Measurements from ENCODE around the gene CCR4. TPM values are rescaled to one million over a fixed set of nuclear protein-coding genes. Genes with fewer than 3 reads are reported as not detected.
"Not testable (repeated sequence)": the region's sequence is repeated elsewhere in the genome, so short reads cannot be mapped to it uniquely, and the experiment has no call there.

CCR4 gene
- total and polyA plus RNA-seq, 2 experiments from 2014 or later, result not detected

DNA sequence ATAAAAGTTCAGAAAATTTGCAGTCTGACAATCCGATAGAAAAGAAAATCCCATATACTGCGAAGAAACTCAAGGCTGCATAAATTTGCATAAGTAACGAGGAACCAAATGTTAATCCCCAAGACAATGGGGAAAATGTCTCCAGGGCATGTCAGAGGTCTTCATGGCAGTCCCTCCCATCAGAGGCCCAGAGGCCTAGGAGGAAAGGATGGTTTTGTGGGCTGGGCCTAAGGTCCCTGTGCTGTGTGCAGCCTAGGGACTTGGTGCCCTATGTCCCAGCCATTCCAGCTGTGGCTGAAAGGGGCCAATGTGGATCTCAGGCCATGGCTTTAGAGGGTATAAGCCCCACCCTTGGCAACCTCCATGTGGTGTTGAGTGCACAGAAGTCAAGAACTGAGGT, 21.3 kb upstream of the CCR4 start:
- TF ChIP-seq EZH2phosphoT487 (IDR thresholded peaks at IDR 0.05; ENCODE audit: insufficient read depth, low read depth), result no peak
- TF ChIP-seq EZH2 (IDR thresholded peaks at IDR 0.05; ENCODE audit: insufficient read depth, poor library complexity, severe bottlenecking), result no peak
- H3F3A ChIP-seq (ENCODE audit: insufficient read depth), result no peaks in the 10 kb centered on the region
- no peak for DNase-seq
- H3K79me2 ChIP-seq (ENCODE audit: insufficient read depth), result no peaks in the 10 kb centered on the region
- no peaks in the 10 kb centered on the region for H3K9me3 ChIP-seq (ENCODE audit: low read depth)
- no peak overlapping the region for H3K4me3 ChIP-seq
- in situ Hi-C loops (cut with MboI), result loop anchor here (10.0 kb wide), 1 partner anchor 195 kb away; no protein-coding TSS in a partner anchor
- 95% methylated on average over 3 of the region's 3 CpGs for WGBS, 2 experiments (ENCODE audit: low coverage in 1 of 2, low lambda C conversion rate in 2 of 2, missing lambda C conversion rate in 2 of 2)
- no peaks in the 10 kb centered on the region for H3K9me2 ChIP-seq (ENCODE audit: insufficient read depth)
- no peak overlapping the region for H3K27ac ChIP-seq
- H3K36me3 ChIP-seq (ENCODE audit: low read depth), result no peaks in the 10 kb centered on the region
- no peaks in the 10 kb centered on the region for H3K4me1 ChIP-seq (ENCODE audit: insufficient read depth)
- no peak overlapping the region for H3K4me2 ChIP-seq (ENCODE audit: unreplicated experiment)
- H3K9ac ChIP-seq, result no peak overlapping the region
- H2AFZ ChIP-seq, result no peak overlapping the region
- peaks cover 14% of the 10 kb centered on the region for H3K27me3 ChIP-seq (replicated peaks; ENCODE audit: insufficient read depth)
- no peaks in the 10 kb centered on the region for H4K20me1 ChIP-seq (ENCODE audit: insufficient read depth)

DNA sequence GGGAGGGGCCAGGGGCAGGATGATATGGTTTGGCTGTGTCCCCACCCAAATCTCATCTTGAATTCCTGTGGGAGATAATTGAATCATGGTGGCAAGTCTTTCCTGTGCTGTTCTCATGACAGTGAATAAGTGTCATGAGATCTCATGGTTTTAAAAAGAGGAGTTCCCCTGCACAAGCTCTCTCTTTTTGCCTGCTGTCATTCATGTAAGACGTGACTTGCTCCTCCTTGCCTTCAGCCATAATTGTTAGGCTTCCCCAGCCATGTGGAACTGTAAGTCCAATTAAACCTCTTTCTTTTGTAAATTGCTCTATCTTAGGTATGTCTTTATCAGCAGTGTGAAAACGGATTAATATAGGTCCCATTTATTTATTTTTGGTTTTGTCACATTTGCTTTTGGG, 20.2 kb upstream of the CCR4 start:
- in situ Hi-C loops (cut with MboI), result loop anchor here (10.0 kb wide), 1 partner anchor 196 kb away; no protein-coding TSS in a partner anchor
- H3K27me3 ChIP-seq (replicated peaks; ENCODE audit: insufficient read depth); H3K4me2 ChIP-seq (ENCODE audit: unreplicated experiment); H3K4me3 ChIP-seq; H3K79me2 ChIP-seq (ENCODE audit: insufficient read depth); H3K9me3 ChIP-seq (ENCODE audit: low read depth); DNase-seq; H3K9ac ChIP-seq; H3K4me1 ChIP-seq (ENCODE audit: insufficient read depth); H3K9me2 ChIP-seq (ENCODE audit: insufficient read depth); H4K20me1 ChIP-seq (ENCODE audit: insufficient read depth); H3K27ac ChIP-seq; H3F3A ChIP-seq (ENCODE audit: insufficient read depth); H2AFZ ChIP-seq; H3K36me3 ChIP-seq (ENCODE audit: low read depth): not testable (repeated sequence)
- 70 to 77% methylated on average over 2 of the region's 2 CpGs for WGBS, 2 experiments (ENCODE audit: low coverage in 1 of 2, low lambda C conversion rate in 2 of 2, missing lambda C conversion rate in 2 of 2)

DNA sequence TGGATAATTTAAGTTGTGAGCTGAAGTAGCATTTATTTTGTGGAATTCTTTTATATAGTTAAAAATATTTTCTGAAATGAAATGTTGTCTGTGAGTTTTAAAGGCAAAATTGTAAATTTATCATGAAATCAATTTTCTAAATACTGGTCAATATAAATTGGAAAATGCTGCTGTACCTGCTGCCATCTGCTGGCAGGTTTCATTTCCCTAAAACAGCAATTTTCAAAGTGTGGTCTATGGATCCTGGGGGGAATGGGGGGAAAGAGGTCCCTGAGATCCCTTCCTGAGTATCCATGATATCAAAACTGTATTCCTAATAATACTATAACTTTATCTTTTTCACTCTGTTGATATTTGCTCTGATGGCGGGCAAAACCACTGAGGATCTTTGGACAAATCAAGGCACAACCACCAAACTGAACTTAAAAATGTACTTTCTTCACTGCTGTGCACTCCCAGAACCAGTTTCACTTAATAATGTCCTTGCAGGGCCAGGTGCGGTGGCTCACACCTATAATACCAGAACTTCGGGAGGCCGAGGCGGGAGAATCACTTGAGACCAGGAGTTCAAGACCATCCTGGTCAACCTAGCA, 17.2 kb upstream of the CCR4 start:
- in situ Hi-C loops (cut with MboI), result loop anchor here (10.0 kb wide), 1 partner anchor 199 kb away; no protein-coding TSS in a partner anchor
- WGBS, 2 experiments (ENCODE audit: low coverage in 1 of 2, low lambda C conversion rate in 2 of 2, missing lambda C conversion rate in 2 of 2), result 55 to 63% methylated on average over 5 of the region's 5 CpGs
- peak; percentile 47 for DNase-seq

DNA sequence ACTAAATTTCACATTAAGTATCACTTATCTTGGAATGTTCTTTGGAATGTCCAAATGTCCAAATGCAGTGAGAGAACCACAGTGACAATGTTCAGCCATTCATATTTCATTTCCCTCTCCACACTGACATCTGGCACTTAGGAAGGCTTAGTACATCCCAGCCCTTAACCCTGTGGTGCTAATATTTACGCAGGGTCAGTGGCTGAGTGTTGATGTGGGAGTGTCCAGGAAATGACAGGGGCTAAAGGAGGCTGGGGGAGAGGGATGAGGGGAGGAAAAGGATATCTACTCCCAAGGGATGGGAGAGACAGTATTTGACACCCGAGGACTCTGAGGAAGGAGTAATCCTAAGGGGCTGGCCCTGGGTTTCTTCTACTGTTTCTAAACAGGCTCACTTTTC, 14.1 kb upstream of the CCR4 start:
- no peaks in the 10 kb centered on the region for H3K4me1 ChIP-seq (ENCODE audit: insufficient read depth)
- no peaks in the 10 kb centered on the region for H3K9me2 ChIP-seq (ENCODE audit: insufficient read depth)
- DNase-seq, result no peak
- H3K9me3 ChIP-seq (ENCODE audit: low read depth), result no peaks in the 10 kb centered on the region
- no peaks in the 10 kb centered on the region for H3F3A ChIP-seq (ENCODE audit: insufficient read depth)
- no peaks in the 10 kb centered on the region for H3K36me3 ChIP-seq (ENCODE audit: low read depth)
- no peak overlapping the region for H2AFZ ChIP-seq
- H3K4me3 ChIP-seq, result no peak overlapping the region
- no peaks in the 10 kb centered on the region for H3K79me2 ChIP-seq (ENCODE audit: insufficient read depth)
- H3K4me2 ChIP-seq (ENCODE audit: unreplicated experiment), result no peak overlapping the region
- no peak overlapping the region for H3K27ac ChIP-seq
- TF ChIP-seq EZH2phosphoT487 (IDR thresholded peaks at IDR 0.05; ENCODE audit: insufficient read depth, low read depth), result no peak
- TF ChIP-seq EZH2 (IDR thresholded peaks at IDR 0.05; ENCODE audit: insufficient read depth, poor library complexity, severe bottlenecking), result no peak
- H4K20me1 ChIP-seq (ENCODE audit: insufficient read depth), result no peaks in the 10 kb centered on the region
- WGBS, 2 experiments (ENCODE audit: low coverage in 1 of 2, low lambda C conversion rate in 2 of 2, missing lambda C conversion rate in 2 of 2), result 65 to 70% methylated on average over 2 of the region's 2 CpGs
- in situ Hi-C loops (cut with MboI), result loop anchor here (10.0 kb wide), 1 partner anchor 203 kb away; no protein-coding TSS in a partner anchor
- 0 out of 2 replicates have a peak, but pooled peaks cover 3% of the 10 kb centered on the region for H3K27me3 ChIP-seq (replicated peaks; ENCODE audit: insufficient read depth)
- no peak overlapping the region for H3K9ac ChIP-seq

More for the DNA sequence above, 17.2 kb upstream of the CCR4 start:
- Histone ChIP-seq H3K4me3 (no peak overlapping the region), H3F3A (ENCODE audit: insufficient read depth) (no peaks in the 10 kb centered on the region), H3K9me2 (ENCODE audit: insufficient read depth) (no peaks in the 10 kb centered on the region), H4K20me1 (ENCODE audit: insufficient read depth) (no peaks in the 10 kb centered on the region), H3K27me3 (replicated peaks; ENCODE audit: insufficient read depth) (0 out of 2 replicates have a peak, but pooled peaks cover 3% of the 10 kb centered on the region), H3K9ac (no peak overlapping the region), H3K79me2 (ENCODE audit: insufficient read depth) (no peaks in the 10 kb centered on the region), H3K4me2 (ENCODE audit: unreplicated experiment) (no peak overlapping the region), H3K27ac (no peak overlapping the region), H2AFZ (no peak overlapping the region), H3K4me1 (ENCODE audit: insufficient read depth) (no peaks in the 10 kb centered on the region), H3K36me3 (ENCODE audit: low read depth) (no peaks in the 10 kb centered on the region), H3K9me3 (ENCODE audit: low read depth) (no peaks in the 10 kb centered on the region)
- no peak for TF ChIP-seq EZH2phosphoT487 (IDR thresholded peaks at IDR 0.05; ENCODE audit: insufficient read depth, low read depth)
- TF ChIP-seq EZH2 (IDR thresholded peaks at IDR 0.05; ENCODE audit: insufficient read depth, poor library complexity, severe bottlenecking), result no peak

DNA sequence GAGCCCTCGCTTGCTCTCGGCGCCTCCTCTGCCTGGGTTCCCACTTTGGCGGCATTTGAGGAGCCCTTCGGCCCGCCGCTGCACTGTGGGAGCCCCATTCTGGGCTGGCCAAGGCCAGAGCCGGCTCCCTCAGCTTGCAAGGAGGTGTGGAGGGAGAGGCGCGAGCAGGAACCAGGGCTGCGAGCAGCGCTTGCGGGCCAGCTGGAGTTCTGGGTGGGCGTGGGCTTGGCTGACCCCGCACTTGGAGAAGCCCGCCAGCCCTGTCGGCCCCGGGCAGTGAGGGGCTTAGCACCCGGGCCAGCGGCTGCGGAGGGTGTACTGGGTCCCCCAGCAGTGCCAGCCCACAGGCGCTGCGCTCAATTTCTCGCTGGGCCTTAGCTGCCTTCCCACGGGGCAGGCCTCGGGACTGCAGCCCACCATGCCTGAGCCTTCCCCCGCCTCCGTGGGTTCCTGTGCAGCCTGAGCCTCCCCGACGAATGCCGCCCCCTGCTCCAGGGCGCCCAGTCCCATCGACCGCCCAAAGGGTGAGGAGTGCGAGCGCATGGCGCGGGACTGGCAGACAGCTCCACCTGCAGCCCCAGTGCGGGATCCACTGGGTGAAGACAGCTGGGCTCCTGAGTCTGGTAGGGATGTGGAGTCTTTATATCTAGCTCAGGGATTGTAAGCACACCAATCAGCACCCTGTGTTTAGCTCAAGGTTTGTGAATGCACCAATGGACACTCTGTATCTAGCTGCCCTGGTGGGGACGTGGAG, 11.7 kb upstream of the CCR4 start:
- not testable (repeated sequence) for DNase-seq; H3K4me1 ChIP-seq (ENCODE audit: insufficient read depth); H2AFZ ChIP-seq; H3K27me3 ChIP-seq (replicated peaks; ENCODE audit: insufficient read depth); H3K79me2 ChIP-seq (ENCODE audit: insufficient read depth); H3K4me2 ChIP-seq (ENCODE audit: unreplicated experiment); H3K9me3 ChIP-seq (ENCODE audit: low read depth); H3K4me3 ChIP-seq; H3K27ac ChIP-seq; H3F3A ChIP-seq (ENCODE audit: insufficient read depth); H3K9me2 ChIP-seq (ENCODE audit: insufficient read depth); H3K36me3 ChIP-seq (ENCODE audit: low read depth); H4K20me1 ChIP-seq (ENCODE audit: insufficient read depth); H3K9ac ChIP-seq
- in situ Hi-C loops (cut with MboI), result loop anchor here (10.0 kb wide), 1 partner anchor 205 kb away; no protein-coding TSS in a partner anchor
- 83 to 87% methylated on average over 31 to 37 of the region's 40 CpGs for WGBS, 2 experiments (ENCODE audit: low coverage in 1 of 2, low lambda C conversion rate in 2 of 2, missing lambda C conversion rate in 2 of 2)

All from GM23248 (cell line).